CD4-positive, alpha-beta T cell treated with Interleukin-17A for 1 hour (primary cell): Measurements from ENCODE around the gene CREB3L4.

Experiments used
- DNase-seq: peaks from one replicate; pipeline ENCODE4 v3.0.0-alpha.2; 2020

The CREB3L4 gene

GRCh38 chr1:153967107-153967999 is at the start of gene CREB3L4:
CREB3L4 (plus strand) TSS chr1:153967902; CDS start chr1:153968526, 624 bp downstream.
- DNase-seq: peak; percentile 93

GRCh38 chr1:153919876-153920852 is 47.5 kb upstream of the CREB3L4 start:
- DNase-seq: peak; percentile 56

DNA sequence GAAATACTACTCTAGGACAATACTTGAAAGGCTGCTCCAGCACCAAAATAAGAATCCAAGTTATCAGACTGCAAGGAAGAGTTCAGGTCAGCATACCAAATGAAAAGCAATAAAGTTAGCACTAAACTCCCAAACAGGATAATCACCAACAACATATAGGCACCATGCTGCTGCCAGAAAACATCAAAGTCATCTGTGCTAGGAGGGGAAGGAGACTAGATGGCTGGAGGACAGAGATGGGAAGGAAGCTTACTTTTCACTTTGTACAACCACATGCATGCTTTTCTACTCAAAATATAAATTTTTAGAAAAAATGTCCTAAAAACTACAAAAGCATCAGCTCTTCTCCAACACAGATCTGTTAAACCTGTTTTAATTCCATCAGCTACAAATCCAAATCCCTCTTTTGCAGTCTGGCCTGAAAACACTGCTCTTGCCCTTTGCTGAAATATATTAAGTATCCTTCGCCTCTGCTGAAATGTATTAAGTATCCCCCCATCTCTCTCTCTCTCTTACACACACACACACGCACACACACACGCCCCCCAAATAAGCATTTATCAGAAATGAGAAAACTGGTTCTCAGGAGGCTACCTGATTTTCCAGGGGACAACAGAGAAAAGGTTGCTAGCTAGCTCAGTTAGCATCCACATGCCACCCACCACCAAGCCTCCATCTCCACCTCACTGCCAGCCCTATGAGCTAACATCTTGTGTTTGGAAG is 46.5 kb upstream of the CREB3L4 start:
- no peak for DNase-seq

DNA sequence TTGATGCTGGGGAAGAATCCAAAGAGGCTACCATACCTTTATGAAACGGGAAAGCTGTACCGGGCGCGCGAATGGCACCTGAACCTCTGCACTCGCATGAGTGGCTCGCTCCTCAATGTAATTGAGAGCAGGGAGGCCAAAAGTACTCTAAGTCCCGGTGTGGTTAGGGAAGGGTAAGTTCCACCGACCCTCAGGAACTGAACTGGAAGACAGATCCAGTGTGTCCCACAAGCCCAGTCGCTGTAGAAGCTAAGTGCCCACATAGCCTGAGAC is 46.0 kb upstream of the CREB3L4 start:
- peak; percentile 19 for DNase-seq

- DNase-seq: no peak
These were observed 45.4 kb upstream of the CREB3L4 start for GRCh38 chr1:153922076-153922971.

- peak; percentile 100 for DNase-seq
These were observed 44.5 kb upstream of the CREB3L4 start, which contains the start of gene GATAD2B for GRCh38 chr1:153922972-153923925. GATAD2B (minus strand) TSS chr1:153922972; CDS start chr1:153828347, 94,625 bp downstream.

DNA sequence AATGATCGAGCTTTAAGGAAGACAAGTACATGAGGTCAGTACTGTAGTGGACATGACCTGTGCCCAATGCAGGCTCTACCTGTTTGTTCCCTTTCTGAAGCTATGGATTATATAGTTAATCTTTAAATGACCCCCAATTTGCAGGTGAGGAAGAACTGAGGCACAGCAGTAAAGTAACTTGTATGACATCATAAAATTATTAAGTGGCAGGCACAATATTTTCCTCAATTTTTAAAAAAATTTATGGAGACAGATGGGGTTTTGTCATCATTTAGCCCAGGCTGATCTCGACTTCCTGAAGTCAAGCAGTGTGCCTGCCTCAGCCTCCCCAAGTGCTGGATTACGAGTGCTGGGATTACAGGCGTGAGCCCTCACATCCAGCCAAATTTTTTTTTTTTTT is 41.3 kb upstream of the CREB3L4 start:
- DNase-seq: no peak

GRCh38 chr1:153928245-153928644 is 39.5 kb upstream of the CREB3L4 start:
- no peak for DNase-seq

GRCh38 chr1:153928791-153929341 is 38.8 kb upstream of the CREB3L4 start:
- DNase-seq: no peak

GRCh38 chr1:153929426-153929825 is 38.3 kb upstream of the CREB3L4 start:
- no peak for DNase-seq

- DNase-seq: no peak
These were observed 37.4 kb upstream of the CREB3L4 start for GRCh38 chr1:153929981-153930948.

GRCh38 chr1:153932156-153933131 is 35.3 kb upstream of the CREB3L4 start:
- no peak for DNase-seq

DNA sequence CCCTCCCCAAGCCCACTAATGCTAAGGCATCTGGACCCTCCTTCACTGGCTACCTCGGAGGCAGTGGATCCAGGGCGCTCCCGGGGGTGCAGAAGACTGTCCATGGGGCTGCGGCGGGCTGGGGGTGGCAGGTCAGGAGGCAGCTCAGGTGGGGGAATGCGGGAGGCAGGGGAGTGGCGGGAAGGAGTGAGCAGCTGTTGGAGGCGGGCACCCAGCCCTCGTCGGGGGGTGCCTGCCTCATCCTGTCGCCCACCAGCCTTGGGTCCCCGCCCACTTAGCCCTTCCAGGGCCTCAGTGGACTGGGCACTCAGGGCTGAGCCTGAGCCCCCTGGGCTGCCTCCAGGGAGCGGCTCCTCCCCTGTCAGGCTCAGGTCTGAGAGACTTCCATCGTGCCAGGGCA is 34.3 kb upstream of the CREB3L4 start:
- DNase-seq: no peak

DNA sequence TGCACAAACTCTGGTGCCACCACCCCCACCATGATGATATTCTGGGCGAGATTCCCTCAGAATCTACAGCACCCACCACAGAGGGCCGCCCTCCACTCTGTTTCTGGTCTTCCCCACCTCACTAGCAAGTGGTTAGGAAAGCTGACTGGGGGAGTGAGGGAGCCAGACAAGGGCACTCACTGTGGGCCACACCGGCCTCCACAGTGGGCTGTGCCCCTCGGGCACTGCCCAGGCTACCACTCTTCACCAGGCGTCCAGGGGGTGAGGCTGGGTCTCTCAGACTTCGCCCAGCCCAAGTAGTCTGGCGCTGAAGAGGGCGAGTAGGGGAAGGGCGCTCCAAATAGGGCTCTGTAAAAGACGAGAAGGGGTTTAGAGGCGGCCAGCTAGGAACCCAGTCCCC is 33.7 kb upstream of the CREB3L4 start:
- no peak for DNase-seq

DNA sequence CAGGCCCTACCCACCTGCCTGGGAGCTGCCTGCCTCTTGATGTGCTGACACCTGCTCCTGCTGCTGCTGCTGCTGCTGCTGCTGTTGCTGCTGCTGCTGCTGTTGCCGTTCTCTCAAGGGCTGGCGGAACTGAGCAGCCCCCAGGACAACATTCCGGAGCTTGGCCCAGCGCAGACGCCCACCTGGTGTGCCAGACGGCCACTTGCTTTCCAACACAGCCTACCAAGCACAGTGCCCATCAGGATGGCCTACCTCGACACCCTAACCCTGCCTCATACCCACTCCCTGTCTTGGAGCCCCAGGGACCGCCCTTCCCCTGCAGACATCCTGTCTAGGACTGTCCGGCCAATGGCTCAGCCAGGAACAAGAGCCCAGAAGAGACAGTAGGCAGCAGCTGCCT is 33.0 kb upstream of the CREB3L4 start:
- DNase-seq: no peak

DNA sequence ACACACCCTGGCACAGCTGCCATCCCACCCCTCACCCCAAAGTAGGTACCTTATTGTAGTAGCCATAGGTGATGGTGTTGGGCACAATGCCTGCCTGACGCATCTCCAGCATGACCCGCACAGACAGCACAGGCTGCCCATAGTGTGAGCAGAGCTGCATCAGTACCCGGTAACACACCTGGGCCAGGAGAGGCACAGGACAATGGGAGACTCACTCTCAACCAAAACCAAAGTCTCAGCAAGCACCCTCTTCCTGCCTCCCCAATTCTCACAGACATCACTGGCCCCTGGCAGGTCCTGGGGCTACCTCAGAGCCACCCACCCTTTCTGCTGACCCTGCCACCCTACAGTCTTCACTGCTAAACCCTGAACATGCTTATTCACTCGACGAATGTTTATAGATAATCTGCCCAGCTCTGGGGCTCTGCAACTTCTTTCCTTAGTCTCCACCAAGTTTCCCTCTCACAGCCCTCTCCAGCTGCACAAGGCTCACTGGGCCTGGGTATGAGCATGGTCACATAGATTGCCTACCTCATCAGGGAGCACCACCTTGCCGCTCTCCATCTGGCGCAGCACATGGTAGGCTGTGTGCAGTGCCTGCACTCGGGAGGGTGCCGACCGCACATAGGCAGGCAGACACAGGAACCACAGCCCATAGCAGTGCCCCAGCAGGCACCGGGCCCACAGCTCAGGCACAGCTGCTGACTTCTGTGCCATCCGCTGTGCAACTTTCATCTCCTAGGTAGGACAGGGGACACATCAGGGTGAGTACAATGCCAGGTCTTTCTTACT is 31.5 kb upstream of the CREB3L4 start:
- no peak for DNase-seq

DNA sequence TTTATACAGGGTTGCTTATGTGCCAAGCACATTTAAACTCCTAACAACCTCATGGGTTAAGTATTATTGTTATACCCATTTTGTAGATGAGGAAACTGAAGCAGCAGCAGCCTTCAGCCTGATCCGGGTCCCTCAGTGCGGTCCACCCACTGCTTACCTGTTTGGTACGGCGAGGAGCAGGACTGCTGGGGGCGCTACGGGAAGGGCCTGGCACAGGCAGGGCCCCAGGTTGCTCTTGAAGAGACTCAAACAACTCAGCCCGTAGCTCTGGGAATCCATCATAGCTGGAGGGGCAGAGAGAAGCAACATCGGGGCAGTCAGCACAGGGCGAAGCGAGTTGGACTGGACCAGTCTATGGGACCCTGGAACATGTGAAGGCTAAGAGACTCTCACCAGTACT is 30.4 kb upstream of the CREB3L4 start:
- no peak for DNase-seq
